ENCODE results near the gene PRKCH.
"Not testable (repeated sequence)": the region's sequence is repeated elsewhere in the genome, so short reads cannot be mapped to it uniquely, and the experiment has no call there.

The PRKCH gene

DNA sequence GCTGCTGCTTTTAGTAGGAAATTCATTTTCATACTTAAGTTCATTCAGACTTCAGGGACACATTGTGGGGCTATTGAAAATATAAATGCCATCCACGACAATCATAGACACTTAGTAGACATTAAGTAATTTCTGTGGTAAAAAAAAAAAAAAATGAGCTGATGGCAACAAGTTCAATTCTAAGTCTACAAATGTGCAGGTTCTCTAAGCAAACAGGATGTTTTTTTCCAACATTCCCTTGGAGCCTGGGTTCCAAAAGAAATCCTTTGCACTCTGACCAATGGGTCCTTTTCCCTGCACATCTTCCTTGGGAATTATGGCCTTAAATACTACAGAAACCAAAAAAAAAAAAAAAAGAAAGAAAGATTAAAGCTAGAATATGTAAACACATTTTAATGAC, 198.4 kb downstream of the PRKCH start:
- DNase-seq: no peak

DNA sequence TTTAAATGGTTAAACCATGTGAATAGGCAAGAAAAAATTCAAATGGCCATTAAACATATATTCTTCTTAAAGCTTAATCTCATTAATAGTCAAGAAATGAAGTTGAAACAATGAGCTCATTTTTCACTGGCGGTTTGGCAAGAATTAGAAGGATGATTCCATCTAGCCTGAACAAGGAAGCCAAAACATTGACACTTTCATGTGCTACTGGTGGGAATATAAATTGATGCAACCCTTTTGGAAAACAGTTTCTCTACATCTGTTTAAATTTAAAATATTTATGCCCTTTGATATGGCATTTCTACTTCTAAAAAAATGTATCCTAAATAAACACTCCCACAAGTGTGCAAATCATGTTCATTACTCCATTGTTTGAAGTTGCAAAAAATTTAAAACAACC, 199.2 kb downstream of the PRKCH start:
- DNase-seq: no peak

DNA sequence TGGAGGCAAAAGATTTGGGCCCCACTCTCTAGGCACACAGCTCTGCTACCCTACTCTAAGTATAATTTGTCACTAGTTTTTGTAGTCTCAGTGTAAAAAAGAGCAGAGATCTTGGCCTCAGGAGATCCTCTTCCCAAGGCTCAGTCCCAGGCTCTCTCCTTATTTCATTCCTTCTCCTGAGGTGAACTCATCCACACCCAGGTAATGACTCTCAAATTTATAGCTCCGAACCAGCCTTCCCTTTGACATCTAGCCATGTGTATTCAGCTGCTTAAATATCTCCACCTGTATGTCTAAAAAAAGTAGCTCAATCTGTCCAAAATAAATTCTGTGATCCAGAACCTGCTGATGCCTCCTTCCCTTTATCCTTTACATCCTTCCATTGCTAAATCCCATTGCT, 200.4 kb downstream of the PRKCH start:
- no peak for DNase-seq

DNA sequence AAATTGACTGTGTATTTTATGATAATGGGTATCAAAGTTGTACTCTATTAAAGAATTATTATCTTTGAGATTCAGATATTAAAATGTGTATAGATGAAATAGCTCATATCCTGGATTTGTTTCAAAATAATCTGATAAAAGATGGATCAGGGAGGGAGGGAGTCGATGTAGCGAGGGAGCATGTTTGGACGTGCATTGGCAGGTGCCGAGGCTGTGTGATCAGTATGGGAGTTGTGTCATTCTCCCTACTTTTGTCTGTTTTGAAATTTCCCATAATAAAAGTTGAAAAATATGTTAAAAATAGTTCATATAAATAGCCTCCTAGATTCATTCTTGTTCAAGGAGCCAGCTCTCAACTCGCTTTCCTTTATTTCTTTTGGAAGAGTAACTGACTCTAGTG, 202.4 kb downstream of the PRKCH start:
- DNase-seq: no peak

DNA sequence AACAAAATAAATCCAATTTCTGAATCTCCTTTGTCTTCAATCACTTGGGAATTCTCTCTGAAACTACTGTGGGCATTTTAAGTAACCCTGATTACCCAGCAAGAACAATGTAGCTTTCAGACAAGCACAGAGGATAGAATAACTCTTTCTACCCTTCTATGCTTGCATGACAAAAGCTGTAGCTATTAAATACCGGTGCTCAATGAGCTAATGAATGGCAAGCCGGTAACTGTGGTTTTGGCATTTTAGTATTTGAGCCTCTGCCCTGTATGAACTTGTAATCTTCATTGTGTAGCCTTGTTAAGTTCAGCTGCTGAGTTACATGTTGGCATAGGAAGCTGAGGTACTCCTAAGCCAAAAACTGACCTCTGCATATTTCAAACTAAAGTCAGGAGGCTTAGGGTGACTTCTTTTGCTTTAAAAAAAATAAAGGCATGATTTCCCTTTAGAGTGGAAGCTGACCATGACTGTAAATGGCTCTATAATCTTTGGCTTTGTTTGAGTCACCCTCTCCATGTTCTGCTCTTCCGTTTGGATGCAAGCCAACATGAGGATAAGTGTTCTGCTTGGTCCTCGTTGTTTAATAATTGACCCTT, 202.9 kb downstream of the PRKCH start:
- DNase-seq: no peak

DNA sequence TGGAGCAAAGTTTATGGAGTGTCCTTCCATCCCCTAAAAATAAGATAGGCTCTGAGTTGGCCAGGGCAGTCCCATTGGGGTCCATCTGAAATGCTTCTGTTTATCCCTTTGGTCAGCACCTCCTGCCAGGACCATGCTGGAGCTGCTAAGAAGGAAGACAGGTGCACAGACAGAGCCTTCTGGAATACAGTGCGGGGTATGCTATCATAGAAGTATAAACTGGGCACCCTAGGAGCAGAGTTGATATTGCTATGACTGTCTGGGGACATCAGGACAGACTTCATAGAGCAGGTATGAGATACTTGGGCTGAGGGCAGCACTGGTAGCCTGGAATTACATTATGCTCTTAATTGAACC, 203.5 kb downstream of the PRKCH start:
- no peak for DNase-seq

DNA sequence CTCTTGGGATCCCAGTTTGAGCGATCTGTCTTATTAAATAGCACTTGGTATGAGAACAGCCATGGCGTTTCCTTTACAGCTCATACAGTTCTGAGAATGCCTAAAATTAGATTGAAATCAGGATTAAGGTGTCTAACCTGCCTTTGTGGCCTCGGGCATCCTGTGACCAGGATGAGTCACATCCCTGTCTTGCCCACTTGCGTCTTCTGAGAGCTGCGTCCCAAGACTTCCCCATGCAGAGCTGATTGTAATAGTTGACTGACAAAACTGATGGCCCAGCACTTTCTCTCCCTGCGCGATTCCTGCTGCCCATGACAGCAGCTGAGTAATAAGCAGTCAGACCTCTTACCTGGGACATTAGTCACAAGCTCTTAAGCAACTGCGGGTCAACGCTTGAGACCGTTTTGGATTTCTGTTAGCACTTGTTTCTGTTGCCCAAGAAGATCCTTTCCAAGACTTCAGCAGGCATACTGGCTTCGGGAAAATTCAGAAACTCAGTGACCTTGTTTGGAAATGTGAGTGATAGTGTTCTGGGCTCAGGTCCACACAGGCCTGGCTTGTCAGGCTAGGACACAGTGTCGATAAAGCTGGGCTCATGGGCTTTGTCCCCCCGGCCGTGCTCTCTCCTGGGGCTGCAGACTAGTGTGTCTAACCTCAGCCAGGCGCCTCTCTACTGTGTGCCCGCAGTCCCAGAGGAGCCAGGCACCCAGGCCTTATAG, 204.1 kb downstream of the PRKCH start:
- peak; percentile 56 for DNase-seq

DNA sequence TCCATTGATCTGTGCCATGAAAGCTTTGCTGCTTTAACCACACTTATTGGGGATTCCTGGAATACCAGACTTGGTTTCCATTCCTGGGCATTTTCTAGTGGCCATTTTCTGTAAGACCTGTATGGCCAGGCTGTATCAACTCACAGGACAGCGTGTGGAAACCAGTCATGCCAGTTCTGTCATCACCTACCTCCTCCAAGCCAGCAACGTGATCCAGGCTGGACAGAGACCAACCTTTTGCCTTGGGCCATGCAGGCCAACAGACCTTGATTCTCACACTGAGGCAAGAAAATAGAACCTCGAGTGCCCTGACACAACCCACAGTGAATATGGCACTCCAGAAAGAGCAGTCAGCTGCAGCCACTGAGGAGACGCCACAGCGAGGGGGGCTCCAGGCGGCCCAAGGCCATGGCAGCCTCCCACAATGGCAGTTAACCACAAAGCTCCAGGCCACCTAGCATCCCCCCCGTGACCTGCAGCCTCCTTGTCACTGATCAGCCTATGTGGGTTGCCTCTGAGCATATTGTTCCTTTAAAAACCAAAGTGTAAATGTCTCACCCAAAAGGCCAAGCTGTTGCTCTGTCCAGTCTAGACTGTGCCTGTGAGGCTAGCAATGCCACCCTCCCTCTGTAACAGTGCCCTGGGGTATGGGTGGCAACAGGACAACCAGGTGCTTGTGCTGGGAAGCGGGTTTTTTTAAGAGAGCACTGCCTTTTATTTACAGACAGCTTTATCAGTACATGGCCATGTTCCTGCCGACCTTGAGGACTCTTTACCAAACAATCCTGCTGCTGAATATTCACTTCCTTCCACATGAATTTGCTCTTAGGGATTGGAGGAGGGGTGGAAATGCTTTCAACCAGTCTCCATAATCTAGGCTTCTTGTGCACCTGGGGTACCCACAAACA, 205.3 kb downstream of the PRKCH start:
- DNase-seq: no peak

DNA sequence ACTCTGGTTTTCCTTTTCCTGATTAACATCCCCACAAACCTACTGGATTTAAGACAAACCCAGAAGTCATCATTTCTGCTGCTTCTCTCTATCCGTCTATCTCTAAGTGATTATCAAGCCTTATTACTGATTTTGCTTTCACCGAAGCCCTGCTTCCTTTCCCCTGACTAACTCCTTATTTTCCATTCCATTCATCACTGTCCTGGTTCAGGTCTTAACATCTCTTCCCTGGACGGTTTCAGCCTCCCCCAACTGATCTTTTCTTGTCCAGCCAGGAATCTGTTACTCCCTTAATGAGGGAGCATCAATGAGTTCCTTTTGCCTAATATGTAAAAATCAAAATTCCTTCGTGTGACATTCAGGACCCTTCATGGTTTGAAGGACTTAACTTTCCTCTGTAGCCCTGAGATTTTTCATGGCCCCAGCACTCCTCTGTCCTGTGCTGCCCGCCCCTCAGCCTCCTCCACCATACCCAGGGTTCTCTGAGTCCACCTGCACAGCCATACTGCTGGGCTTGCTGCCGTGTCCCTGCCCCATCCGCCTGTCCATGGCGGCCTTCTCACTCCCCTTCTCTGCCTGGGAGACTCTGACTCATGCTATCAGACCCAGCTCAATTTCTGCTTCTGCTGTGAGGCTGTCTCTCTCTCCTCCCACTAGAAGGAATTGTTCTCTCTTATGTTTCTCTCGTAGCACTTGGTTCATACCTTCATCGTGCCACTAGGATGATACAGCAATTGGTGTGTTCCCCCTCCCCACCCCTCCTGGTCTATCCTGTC, 206.1 kb downstream of the PRKCH start:
- no peak for DNase-seq

DNA sequence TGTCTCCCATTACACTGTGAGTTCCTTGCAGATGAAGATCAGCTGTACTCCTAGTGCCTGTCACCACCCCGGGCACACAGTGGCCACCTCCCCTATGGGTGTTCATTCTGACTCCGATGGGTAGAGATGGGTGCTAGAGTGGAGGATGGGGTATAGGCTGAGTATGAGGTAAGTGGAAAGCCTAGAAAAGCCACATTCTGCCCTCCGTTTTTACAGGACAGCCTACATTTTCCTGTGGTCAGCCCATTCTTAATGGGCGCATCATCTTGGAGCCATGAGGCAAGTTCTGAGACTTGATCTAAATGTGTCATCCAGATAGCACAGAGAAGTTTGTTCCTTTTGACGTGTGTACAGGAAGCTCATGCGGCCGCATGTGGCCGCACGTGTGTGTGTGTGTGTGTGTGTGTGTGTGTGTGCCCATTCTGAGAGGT, 207.2 kb downstream of the PRKCH start:
- no peak for DNase-seq

DNA sequence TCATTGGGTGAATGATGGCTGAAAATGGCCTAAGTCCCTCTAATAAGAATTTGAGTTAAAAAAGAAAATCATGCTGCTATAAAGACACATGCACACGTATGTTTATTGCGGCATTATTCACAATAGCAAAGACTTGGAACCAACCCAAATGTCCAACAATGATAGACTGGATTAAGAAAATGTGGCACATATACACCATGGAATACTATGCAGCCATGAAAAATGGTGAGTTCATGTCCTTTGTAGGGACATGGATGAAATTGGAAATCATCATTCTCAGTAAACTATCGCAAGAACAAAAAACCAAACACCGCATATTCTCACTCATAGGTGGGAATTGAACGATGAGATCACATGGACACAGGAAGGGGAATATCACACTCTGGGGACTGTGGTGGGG, 208.0 kb downstream of the PRKCH start:
- not testable (repeated sequence) for DNase-seq

DNA sequence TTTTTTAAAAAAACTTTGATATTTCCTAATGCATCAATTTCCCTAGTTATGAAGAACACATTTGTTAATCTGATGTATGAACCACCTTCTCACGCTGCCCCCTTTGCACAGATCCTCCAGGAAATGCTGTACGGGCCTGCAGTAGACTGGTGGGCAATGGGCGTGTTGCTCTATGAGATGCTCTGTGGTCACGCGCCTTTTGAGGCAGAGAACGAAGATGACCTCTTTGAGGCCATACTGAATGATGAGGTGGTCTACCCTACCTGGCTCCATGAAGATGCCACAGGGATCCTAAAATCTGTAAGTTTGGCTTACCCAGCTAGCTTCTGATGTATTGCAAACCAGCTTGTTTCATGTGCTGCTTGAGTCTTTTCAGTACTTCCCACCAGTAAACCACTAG, 208.9 kb downstream of the PRKCH start:
- no peak for DNase-seq

DNA sequence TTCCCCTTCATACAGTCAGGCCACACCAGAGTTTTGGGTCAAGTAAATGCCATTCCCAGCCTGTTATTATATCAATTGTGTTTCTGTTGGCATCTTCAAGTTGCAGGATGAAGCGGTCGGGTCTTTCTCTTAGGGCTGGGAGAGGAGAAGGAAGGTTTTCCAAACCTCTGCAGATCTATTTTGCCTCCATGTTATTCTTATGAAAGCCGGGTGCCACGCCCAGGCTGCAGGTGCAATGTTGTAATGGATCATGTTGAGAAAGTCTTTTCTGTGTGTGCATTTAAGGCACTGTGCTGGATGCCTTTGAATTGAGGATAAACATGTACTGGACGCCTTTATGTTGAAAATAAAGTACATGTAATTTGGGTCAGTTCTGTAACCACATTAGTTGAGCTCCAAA, 209.5 kb downstream of the PRKCH start:
- DNase-seq: no peak

DNA sequence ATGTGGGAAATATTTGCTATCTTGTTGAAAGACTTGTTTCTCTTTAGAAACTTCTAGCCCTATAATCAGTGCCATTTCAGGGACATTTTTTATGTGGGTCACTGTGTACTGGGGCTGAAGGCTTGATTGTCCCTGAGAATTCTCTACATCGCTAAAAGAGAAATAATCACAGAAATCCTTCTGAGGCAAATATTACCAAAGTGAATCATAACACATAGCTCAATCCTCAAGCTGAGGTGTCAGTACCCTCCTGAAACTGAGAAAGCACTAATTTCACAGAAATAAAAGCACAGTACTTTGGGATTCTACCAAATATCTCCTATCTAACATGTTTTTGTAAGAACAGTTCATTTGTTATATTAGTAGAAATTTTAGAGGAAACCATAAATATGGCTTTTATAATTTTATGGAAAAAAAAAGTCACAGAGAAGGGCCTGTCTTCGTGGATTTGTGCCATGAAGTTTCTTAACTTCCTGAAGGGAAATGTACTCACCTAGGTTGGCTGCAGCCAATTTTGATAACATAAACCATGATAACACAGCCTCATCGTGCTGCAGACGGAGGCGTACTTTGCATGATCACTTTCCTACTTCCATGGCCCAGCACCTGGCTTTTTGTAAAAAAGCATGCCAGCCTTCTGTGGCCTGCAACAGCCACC, 210.2 kb downstream of the PRKCH start:
- DNase-seq: no peak

DNA sequence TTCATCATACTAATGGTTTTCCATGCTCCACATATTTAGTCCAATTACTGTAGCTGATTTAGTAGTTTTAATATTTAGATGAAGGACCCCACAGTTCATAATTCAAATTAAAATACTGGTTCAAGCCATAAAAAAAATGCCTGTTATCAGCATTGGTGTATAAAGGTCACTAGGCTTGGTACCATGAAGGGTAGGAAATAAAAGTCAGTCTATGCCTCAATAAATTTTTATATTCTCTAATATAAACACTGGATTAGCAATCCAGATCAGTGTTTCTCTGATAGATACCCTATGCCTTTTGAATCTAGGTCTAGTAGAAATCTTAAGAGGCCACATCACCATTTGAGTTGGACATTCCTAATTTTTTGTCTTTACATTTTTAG, 210.7 kb downstream of the PRKCH start:
- DNase-seq: no peak

DNA sequence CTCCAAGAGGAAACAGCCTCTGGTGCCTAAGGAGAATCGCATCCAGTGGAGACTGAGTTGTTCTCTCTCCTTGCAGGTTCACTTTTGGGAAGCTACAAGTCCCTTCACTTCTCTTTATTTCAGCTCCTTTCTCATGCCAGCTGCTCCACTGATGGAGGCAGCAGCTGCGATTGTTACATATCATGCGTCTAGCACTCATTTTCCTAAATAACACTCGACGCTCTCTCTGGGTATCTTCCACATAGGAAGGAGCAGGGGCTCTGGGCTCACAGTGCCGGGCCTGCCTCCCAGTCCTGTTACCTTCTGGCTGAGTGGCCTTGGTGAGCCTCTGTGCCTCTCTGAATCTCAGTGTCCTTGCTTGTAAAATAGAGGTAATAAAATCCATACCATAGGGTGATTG, 211.4 kb downstream of the PRKCH start:
- DNase-seq: no peak

DNA sequence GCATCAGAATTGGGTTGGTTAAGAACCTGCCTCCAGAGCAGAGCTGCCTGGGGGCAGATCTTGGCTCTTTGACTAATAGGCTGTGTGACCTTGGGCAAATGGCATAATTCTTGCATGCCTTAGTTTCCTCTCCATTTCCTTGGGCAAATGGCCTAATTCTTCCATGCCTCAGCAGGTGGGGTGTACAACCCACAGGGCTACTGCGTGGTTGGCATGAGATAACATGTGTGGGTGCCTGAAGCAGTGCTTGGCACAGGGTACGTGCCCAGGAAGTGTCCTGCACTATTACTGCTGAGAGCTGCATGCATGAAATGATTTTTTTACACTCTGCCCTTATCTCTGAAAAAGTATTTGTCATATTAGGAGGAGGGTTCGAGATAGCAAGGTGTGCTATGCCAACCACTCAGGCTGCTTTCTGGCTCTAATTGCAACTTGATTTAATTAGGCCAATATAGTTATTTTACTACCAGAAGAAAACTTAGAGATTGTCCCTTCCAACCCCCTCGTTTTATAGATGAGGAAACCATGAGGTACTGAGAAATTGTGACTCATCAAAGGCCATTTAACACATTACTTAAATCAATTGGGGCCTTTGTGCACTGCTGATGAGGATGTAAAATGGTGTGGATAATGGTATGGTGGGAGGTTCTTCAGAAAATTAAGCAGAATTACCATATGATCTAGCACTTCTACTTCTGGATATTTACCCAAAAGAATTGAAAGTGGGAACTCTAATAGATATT, 212.3 kb downstream of the PRKCH start:
- no peak for DNase-seq

DNA sequence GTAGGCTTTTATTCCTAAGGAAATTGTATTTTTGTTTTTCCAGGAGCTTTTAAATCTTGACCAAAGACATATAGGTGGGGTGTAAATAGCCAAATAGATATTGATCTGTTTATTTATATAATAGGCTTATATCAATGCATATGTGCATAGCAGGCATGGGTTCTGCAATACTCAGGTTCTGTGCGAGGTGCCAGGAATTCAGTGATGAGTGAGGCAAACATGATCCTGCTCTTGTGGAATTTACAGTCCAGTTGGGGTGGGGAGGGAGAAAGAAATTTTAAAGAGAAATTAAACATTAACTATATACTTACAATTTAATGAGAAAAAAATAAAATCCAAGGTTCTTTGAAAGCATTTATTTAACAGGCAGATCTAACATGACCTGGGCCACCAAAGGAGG, 213.7 kb downstream of the PRKCH start:
- no peak for DNase-seq

DNA sequence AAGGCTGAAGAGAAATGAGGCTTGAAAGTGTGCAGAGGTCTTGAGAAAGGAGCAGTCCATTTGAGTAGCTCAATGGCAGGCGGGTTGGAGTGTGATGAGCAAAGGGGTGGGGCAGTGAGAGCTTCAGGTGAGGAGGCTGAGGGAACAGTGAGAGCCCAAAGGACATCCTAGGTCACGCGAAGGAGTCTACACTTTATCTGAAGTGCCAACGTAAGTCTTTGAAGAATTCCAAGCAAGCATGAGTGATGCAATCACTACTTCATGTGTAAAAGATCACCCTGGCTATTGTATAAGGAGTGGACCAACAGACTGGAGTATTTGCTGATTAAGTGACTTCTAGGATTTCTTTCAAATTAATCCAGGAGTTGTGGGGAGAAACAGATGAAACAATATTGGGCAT, 214.1 kb downstream of the PRKCH start:
- DNase-seq: no peak

DNA sequence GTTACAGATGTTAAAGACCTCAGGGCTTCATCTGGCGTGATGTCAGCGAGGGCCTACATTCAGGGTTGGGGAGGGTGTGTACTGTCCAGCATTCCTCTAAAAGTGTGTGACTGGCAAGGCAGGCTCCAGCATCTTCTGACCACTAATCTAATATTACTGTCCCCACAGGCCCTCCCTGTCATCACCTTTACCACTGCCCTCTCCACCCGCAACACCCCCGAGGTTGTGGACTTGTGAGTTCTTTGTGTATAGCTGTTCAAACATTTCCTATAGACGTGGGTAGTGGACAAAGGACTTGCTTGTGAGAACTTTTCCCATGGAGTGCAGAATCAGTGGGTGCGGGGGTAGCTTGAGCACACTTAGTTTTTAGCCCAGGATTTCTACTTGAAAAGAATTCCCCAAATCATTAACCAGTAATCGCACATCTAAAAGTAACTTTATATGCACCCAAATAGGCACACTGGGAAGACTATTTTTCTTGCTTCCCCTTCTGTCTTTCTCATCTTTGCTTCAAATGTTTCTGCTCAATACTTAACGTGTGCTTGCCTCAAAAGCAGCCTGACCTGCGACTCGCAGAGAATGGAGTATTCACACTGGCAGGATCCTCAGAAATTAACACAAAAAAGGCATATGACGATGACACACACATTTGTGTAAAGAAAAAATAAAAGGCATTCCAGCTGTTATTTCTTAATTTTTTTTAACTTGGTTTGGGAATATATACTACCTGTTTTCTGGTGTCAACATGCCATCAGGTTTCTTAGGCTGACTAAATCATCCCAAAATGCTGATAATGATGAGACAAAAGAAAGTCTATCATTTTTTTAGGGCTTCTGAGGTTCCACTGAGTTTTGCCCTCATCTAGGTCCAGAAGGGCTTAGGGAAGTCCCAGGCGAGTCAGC, 215.5 kb downstream of the PRKCH start:
- no peak for DNase-seq

Data from activated T-cell treated with anti-CD3 and anti-CD28 coated beads, Interleukin-2, amount 50 U/mL, for 1 hour (primary cell).